GM18526 (cell line): ENCODE measurements around the gene RPRM.

Source experiments
- POLR2A ChIP-seq: IDR thresholded peaks from 3 replicates; pipeline ENCODE4 v1.6.1; 2011; ENCODE audit not compliant: insufficient read length; ENCODE audit errors: extremely low read depth

The RPRM gene

GRCh38 chr2:153478289-153479261, at the start of gene RPRM:
TSS of gene RPRM (minus strand) at chr2:153478762. CDS start at chr2:153478565, 197 bp downstream.
- no peak for TF ChIP-seq POLR2A

GRCh38 chr2:153519257-153519875, 40.8 kb upstream of the RPRM start:
- no peak for TF ChIP-seq POLR2A

GRCh38 chr2:153512331-153512730, 33.8 kb upstream of the RPRM start:
- TF ChIP-seq POLR2A, result no peak

GRCh38 chr2:153510996-153511395, 32.4 kb upstream of the RPRM start:
- no peak for TF ChIP-seq POLR2A

- TF ChIP-seq POLR2A, result no peak
These were observed 30.6 kb upstream of the RPRM start for GRCh38 chr2:153509133-153509532.

- TF ChIP-seq POLR2A, result no peak
These were observed 20.9 kb upstream of the RPRM start for GRCh38 chr2:153499439-153499838.

- TF ChIP-seq POLR2A, result no peak
These were observed 19.5 kb upstream of the RPRM start for GRCh38 chr2:153497938-153498629.

GRCh38 chr2:153495725-153496124, 17.2 kb upstream of the RPRM start:
- no peak for TF ChIP-seq POLR2A

GRCh38 chr2:153488072-153488471, 9.5 kb upstream of the RPRM start:
- no peak for TF ChIP-seq POLR2A

- no peak for TF ChIP-seq POLR2A
These were observed 8.9 kb upstream of the RPRM start for GRCh38 chr2:153487448-153487847.

- no peak for TF ChIP-seq POLR2A
These were observed 1.0 kb upstream of the RPRM start for GRCh38 chr2:153479573-153479972.

GRCh38 chr2:153477636-153478288, 800 bp downstream of the RPRM start:
- TF ChIP-seq POLR2A, result no peak

- TF ChIP-seq POLR2A, result no peak
These were observed 1.5 kb downstream of the RPRM start for GRCh38 chr2:153476816-153477635.

GRCh38 chr2:153476491-153476815, 2.1 kb downstream of the RPRM start:
- no peak for TF ChIP-seq POLR2A

GRCh38 chr2:153474876-153475435, 3.6 kb downstream of the RPRM start:
- TF ChIP-seq POLR2A, result no peak

GRCh38 chr2:153474407-153474806, 4.2 kb downstream of the RPRM start:
- TF ChIP-seq POLR2A, result no peak
